Prostate gland (tissue), 2 donors: ENCODE data around the gene PBX4.

Source experiments
- CTCF ChIP-seq, 4 experiments: fragments of 200-600 bp in 2 of 4; fragments of 450-650 bp in 2 of 4; sonication (generic) in 2 of 4; IDR thresholded peaks; 1 replicate in 3 of 4; 2 replicates in 1 of 4; pipeline ENCODE4 v1.5.1; 2016 to 2019; ENCODE audit warnings: antibody characterized with exemption in 4 of 4, mild to moderate bottlenecking in 2 of 4, moderate library complexity in 2 of 4
- POLR2A ChIP-seq: fragments of 450-650 bp; IDR thresholded peaks from one replicate; pipeline ENCODE4 v1.6.1; 2016; ENCODE audit warnings: antibody characterized with exemption, mild to moderate bottlenecking

GRCh38 chr19:19546751-19547162 is 71.7 kb downstream of the PBX4 start:
- TF ChIP-seq CTCF (IDR thresholded peaks at IDR 0.05): no peak
- TF ChIP-seq POLR2A: no peak
